Hepatocyte (in vitro differentiated cells): ENCODE measurements around the gene LGALS3BP.

ENCODE experiments used
- EZH2 ChIP-seq: fragments of 200-600 bp; sonication (generic); IDR thresholded peaks from 2 replicates; pipeline ENCODE4 v1.6.1; 2016; ENCODE audit warnings: antibody characterized with exemption, mild to moderate bottlenecking, borderline replicate concordance
- TF ChIP-seq, protein P1 (sequence below): fragments of 200-600 bp; sonication (generic); IDR thresholded peaks from 2 replicates; pipeline ENCODE4 v1.5.1; 2016; ENCODE audit warnings: antibody characterized with exemption, mild to moderate bottlenecking; ENCODE audit not compliant: poor library complexity

DNA sequence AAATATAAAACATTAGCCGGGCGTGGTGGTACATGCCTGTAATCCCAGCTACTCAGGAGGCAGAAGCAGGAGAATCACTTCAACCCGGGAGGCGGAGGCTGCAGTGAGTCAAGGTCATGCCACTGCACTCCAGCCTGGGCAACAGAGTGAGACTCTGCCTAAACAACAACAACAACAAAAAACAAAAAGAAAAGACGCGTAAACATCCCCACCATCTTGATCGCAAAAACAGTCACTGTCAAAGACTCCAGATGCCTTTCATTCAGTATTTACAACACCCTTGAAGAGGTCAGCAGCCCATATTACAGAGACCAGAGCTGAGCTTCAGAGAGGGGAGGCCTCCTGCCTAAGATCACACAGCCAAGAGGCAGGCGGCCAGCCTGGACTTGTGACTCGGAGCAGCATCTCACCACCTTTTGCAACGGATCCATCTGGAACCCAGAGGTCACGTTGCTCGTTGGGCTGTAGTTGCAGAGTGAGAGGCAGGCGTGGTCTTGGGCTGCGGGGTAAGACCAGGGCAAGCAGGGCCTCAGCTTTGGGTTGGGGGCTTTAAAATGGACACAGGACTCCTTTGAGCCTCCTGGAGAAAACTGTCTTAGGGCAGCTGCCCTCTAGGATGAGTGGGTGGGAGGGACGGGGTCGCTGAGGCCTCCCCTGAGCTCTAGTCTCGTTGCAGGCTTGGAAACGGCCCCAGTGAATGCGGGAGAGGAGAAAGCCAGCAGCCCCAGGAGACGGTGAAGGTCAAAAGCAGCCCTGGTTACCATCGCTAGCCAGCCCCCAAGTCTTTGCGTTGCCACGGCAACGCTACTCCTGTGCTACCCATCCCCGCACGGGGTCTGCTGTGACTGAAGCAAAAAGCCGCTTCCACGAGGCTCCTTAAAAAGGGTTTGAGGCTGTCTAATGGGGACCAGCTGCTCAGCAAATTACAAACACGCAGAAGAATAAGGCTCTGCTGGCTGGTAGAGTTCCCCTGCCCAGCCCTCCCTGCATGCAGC lies 26.1 kb downstream of the LGALS3BP start:
- TF ChIP-seq, protein P1, sequence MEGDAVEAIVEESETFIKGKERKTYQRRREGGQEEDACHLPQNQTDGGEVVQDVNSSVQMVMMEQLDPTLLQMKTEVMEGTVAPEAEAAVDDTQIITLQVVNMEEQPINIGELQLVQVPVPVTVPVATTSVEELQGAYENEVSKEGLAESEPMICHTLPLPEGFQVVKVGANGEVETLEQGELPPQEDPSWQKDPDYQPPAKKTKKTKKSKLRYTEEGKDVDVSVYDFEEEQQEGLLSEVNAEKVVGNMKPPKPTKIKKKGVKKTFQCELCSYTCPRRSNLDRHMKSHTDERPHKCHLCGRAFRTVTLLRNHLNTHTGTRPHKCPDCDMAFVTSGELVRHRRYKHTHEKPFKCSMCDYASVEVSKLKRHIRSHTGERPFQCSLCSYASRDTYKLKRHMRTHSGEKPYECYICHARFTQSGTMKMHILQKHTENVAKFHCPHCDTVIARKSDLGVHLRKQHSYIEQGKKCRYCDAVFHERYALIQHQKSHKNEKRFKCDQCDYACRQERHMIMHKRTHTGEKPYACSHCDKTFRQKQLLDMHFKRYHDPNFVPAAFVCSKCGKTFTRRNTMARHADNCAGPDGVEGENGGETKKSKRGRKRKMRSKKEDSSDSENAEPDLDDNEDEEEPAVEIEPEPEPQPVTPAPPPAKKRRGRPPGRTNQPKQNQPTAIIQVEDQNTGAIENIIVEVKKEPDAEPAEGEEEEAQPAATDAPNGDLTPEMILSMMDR, result no peak
- no peak for TF ChIP-seq EZH2
